Neural cell (in vitro differentiated cells): ENCODE data around the gene NFIB. TPM values are rescaled to one million over a fixed set of nuclear protein-coding genes. Genes with fewer than 3 reads are reported as not detected.

Experiments
- H2AFZ ChIP-seq: fragments of 200-600, 300-800 bp; sonication (generic), shearing (Covaris generic); 2 replicates; pipeline ENCODE4 v1.6.0; 2014; ENCODE audit warnings: low read depth, mild to moderate bottlenecking, antibody characterized with exemption, low read length, moderate library complexity
- H3F3A ChIP-seq: fragments of 200-600 bp; shearing (Covaris generic); 2 replicates; pipeline ENCODE4 v1.6.1; 2016; ENCODE audit warnings: mild to moderate bottlenecking, moderate library complexity, mixed read lengths, antibody characterized with exemption, low read length; ENCODE audit not compliant: insufficient read depth, poor library complexity, severe bottlenecking
- H3K27ac ChIP-seq: fragments of 200-600, 300-800 bp; sonication (generic), shearing (Covaris generic); 2 replicates; pipeline ENCODE4 v1.5.1; 2014; ENCODE audit warnings: mild to moderate bottlenecking, low read length, moderate library complexity
- H3K27me3 ChIP-seq: fragments of 300-800, 200-600 bp; sonication (generic), shearing (Covaris generic); 2 replicates; pipeline ENCODE4 v1.6.0; 2014; ENCODE audit warnings: mild to moderate bottlenecking, low read depth, low read length, moderate library complexity; ENCODE audit not compliant: insufficient read depth
- H3K36me3 ChIP-seq: fragments of 300-800, 200-600 bp; sonication (generic), shearing (Covaris generic); 2 replicates; pipeline ENCODE4 v1.5.1; 2014; ENCODE audit warnings: mild to moderate bottlenecking, antibody characterized with exemption, low read length, moderate library complexity; ENCODE audit not compliant: insufficient read depth
- H3K4me2 ChIP-seq: fragments of 300-800, 200-600 bp; sonication (generic), shearing (Covaris generic); 2 replicates; pipeline ENCODE4 v1.6.0; 2014; ENCODE audit warnings: mild to moderate bottlenecking, low read length
- H3K4me3 ChIP-seq: fragments of 300-800, 200-600 bp; sonication (generic), shearing (Covaris generic); 2 replicates; pipeline ENCODE4 v1.5.1; 2014; ENCODE audit warnings: mild to moderate bottlenecking, low read length, moderate library complexity
- H3K79me2 ChIP-seq: fragments of 200-600 bp; shearing (Covaris generic); replicated peaks from 2 replicates; pipeline ENCODE4 v1.6.0; 2014; ENCODE audit warnings: mild to moderate bottlenecking, low read length, moderate library complexity; ENCODE audit not compliant: insufficient read depth
- H3K9ac ChIP-seq: fragments of 300-800, 200-600 bp; sonication (generic), shearing (Covaris generic); 2 replicates; pipeline ENCODE4 v1.6.1; 2016; ENCODE audit warnings: mild to moderate bottlenecking, low read length, mixed read lengths
- H3K9me2 ChIP-seq: fragments of 200-600 bp; shearing (Covaris generic); 2 replicates; pipeline ENCODE4 v1.6.1; 2016; ENCODE audit warnings: mild to moderate bottlenecking, low read length, mixed read lengths; ENCODE audit not compliant: insufficient read depth
- H3K9me3 ChIP-seq: fragments of 200-600, 300-800 bp; sonication (generic), shearing (Covaris generic); 2 replicates; pipeline ENCODE4 v1.6.1; 2016; ENCODE audit warnings: mild to moderate bottlenecking, mixed run types, low read length, moderate library complexity, mixed read lengths
- H4K20me1 ChIP-seq: fragments of 200-600 bp; shearing (Covaris generic); 2 replicates; pipeline ENCODE4 v1.6.1; 2016; ENCODE audit warnings: mild to moderate bottlenecking, mixed run types; ENCODE audit not compliant: insufficient read depth
- EP300 ChIP-seq: fragments of 450-650 bp; conservative IDR thresholded peaks from 2 replicates; pipeline ENCODE4 v1.6.1; 2014; ENCODE audit warnings: antibody characterized with exemption, mild to moderate bottlenecking, moderate library complexity; ENCODE audit not compliant: poor library complexity, severe bottlenecking
- EZH2 ChIP-seq: fragments of 200-600, 300-800 bp; shearing (Covaris generic), sonication (generic); IDR thresholded peaks from 2 replicates; pipeline ENCODE4 v1.6.1; 2014; ENCODE audit warnings: antibody characterized with exemption, low read length, borderline replicate concordance, mild to moderate bottlenecking; ENCODE audit not compliant: insufficient read depth, poor library complexity, severe bottlenecking
- MXI1 ChIP-seq: fragments of 450-650 bp; conservative IDR thresholded peaks from 2 replicates; pipeline ENCODE4 v1.6.1; 2014; ENCODE audit warnings: antibody characterized with exemption, mild to moderate bottlenecking; ENCODE audit not compliant: poor library complexity, severe bottlenecking
- POLR2AphosphoS5 ChIP-seq: IDR thresholded peaks from 2 replicates; pipeline ENCODE4 v1.6.1; 2012
- RAD21 ChIP-seq: fragments of 450-650 bp; conservative IDR thresholded peaks from 2 replicates; pipeline ENCODE4 v1.6.1; 2014; ENCODE audit warnings: antibody characterized with exemption, mild to moderate bottlenecking, moderate library complexity
- REST ChIP-seq: IDR thresholded peaks from 2 replicates; pipeline ENCODE4 v1.6.1; 2012; ENCODE audit warnings: borderline replicate concordance
- SMC3 ChIP-seq: fragments of 450-650 bp; conservative IDR thresholded peaks from 2 replicates; pipeline ENCODE4 v1.6.1; 2014; ENCODE audit warnings: antibody characterized with exemption, mild to moderate bottlenecking, moderate library complexity; ENCODE audit not compliant: poor library complexity
- TAF1 ChIP-seq: IDR thresholded peaks from 2 replicates; pipeline ENCODE4 v1.6.1; 2012; ENCODE audit warnings: low read depth
- polyA plus RNA-seq: library from polyadenylated mRNA; depleted of rRNA; stranded (reverse); fragments of >200 nt; gene quantifications from 2 replicates; pipeline ENCODE4 v1.2.3, GENCODE V29; 2014
- TF ChIP-seq, protein P1 (sequence below): fragments of 450-650 bp; IDR thresholded peaks from 2 replicates; pipeline ENCODE4 v1.5.1; 2014; ENCODE audit warnings: antibody characterized with exemption, mild to moderate bottlenecking, moderate library complexity; ENCODE audit not compliant: poor library complexity, severe bottlenecking

NFIB gene
- polyA plus RNA-seq, 1 donor from 2014 or later, result 0.73 TPM

DNA sequence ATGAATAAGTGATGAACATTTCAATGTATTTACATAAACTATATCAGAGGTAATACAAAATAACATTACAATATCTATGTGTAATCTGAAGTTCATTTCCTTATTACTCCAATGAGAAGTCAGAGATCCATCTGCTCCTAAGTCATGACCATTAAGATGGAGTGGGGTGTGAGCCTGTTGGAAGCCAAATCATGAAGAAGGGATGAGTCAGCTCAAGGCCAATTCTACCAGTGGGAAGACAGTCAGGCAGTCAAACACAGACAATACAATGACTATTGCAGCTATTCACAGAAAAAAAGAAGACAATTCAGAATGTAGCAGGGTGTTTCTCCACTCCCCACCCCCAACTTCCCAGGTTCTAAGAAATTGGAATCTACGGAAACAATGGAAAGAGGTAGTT, 155.0 kb downstream of the NFIB start:
- no peaks in the 10 kb centered on the region for H4K20me1 ChIP-seq
- no peak for TF ChIP-seq EP300
- TF ChIP-seq REST, result no peak
- no peak for TF ChIP-seq RAD21
- no peak for TF ChIP-seq POLR2AphosphoS5
- no peak for TF ChIP-seq TAF1
- no peak for TF ChIP-seq EZH2
- TF ChIP-seq SMC3, result no peak
- no peak for TF ChIP-seq MXI1
- TF ChIP-seq, protein P1, sequence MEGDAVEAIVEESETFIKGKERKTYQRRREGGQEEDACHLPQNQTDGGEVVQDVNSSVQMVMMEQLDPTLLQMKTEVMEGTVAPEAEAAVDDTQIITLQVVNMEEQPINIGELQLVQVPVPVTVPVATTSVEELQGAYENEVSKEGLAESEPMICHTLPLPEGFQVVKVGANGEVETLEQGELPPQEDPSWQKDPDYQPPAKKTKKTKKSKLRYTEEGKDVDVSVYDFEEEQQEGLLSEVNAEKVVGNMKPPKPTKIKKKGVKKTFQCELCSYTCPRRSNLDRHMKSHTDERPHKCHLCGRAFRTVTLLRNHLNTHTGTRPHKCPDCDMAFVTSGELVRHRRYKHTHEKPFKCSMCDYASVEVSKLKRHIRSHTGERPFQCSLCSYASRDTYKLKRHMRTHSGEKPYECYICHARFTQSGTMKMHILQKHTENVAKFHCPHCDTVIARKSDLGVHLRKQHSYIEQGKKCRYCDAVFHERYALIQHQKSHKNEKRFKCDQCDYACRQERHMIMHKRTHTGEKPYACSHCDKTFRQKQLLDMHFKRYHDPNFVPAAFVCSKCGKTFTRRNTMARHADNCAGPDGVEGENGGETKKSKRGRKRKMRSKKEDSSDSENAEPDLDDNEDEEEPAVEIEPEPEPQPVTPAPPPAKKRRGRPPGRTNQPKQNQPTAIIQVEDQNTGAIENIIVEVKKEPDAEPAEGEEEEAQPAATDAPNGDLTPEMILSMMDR, result no peak
- no peak overlapping the region for H2AFZ ChIP-seq
- no peak overlapping the region for H3K4me2 ChIP-seq
- H3K9ac ChIP-seq, result no peak overlapping the region
- no peaks in the 10 kb centered on the region for H3K9me2 ChIP-seq
- H3K36me3 ChIP-seq, result no peaks in the 10 kb centered on the region
- H3F3A ChIP-seq, result no peaks in the 10 kb centered on the region
- H3K79me2 ChIP-seq, result no peaks in the 10 kb centered on the region
- H3K27me3 ChIP-seq, result peaks cover 2% of the 10 kb centered on the region
- H3K9me3 ChIP-seq, result no peaks in the 10 kb centered on the region
- no peak overlapping the region for H3K4me3 ChIP-seq
- H3K27ac ChIP-seq, result no peak overlapping the region

DNA sequence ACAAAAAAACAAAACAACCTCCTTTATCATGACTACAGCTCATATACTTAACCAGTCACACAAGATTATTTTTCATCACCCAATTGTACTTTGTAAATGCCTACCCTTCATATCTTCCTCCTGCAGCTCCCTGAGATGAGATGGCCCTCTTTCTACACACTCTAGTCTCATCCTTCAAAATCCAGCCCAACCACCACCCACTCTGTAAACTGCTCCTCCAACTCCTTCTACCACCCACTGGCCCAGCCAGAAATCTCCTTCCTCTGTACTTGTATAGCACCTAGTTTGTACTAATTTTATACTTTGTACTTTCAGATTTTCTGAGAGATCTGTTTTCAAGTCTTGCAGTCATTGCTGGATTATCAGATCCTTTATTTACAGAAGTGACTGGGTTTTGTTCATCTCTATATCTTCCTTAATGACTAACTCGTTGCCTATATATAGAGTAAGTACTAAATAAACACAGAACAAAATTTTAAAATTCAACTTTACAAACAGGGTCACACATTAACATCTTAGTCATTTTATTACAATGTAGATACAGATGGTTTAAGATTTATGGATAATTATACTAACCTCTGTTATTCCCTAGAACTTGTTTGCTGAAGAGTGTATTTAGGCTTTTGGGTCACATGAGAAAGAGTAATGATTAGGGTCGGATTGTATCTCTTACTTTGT, 155.7 kb downstream of the NFIB start:
- Histone ChIP-seq H3F3A (no peaks in the 10 kb centered on the region), H3K27me3 (no peaks in the 10 kb centered on the region), H3K4me2 (no peak overlapping the region), H2AFZ (no peak overlapping the region), H3K9me2 (no peaks in the 10 kb centered on the region), H3K4me3 (no peak overlapping the region), H3K27ac (no peak overlapping the region), H3K79me2 (no peaks in the 10 kb centered on the region), H3K9me3 (no peaks in the 10 kb centered on the region), H4K20me1 (no peaks in the 10 kb centered on the region), H3K9ac (no peak overlapping the region), H3K36me3 (no peaks in the 10 kb centered on the region)
- TF ChIP-seq REST (no peak), POLR2AphosphoS5 (no peak), SMC3 (no peak), MXI1 (no peak), EP300 (no peak), RAD21 (no peak), TAF1 (no peak), EZH2 (no peak)
- TF ChIP-seq, protein P1, result no peak
